ENCODE data around the gene IFNA21.
"Not testable (repeated sequence)": the region's sequence is repeated elsewhere in the genome, so short reads cannot be mapped to it uniquely, and the experiment has no call there.

Gene IFNA21

GRCh38 chr9:21137020-21137419 is 29.4 kb downstream of the IFNA21 start:
- no peak for DNase-seq

DNA sequence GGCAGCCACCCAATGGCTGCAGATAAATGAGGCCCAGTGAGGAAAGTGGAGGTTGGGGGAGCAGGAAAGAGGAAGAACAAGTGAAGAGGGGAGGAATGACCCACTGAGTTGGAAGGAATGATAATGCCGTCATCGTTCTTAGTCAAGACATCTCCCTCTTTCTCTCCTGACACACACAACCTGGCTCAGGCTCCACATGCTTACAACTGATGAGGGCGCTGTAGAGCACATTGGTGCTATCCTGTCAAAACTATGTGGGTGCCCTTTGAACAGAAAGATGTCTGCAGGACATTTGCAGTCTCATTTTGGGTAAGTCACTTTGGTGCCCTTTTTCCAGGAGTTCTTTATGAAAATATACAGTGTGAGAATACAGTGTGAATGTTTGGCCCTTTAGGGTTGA is 30.7 kb downstream of the IFNA21 start:
- DNase-seq, result no peak

DNA sequence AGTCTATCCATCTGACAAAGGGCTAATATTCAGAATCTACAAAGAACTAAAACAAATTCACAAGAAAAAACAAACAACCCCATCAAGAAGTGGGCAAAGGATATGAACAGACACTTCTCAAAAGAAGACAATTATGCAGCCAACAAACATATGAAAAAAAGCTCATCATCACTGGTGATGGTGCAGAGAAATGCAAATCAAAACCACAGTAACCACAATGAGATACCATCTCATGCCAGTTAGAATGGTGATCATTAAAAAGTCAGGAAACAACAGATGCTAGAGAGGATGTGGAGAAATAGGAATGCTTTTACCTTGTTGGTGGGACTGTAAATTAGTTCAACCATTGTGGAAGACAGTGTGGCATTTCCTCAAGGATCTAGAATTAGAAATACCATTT is 38.3 kb downstream of the IFNA21 start:
- not testable (repeated sequence) for DNase-seq

GRCh38 chr9:21121595-21122251 is 44.7 kb downstream of the IFNA21 start:
- DNase-seq, result no peak

GRCh38 chr9:21121079-21121478 is 45.4 kb downstream of the IFNA21 start:
- no peak for DNase-seq

DNA sequence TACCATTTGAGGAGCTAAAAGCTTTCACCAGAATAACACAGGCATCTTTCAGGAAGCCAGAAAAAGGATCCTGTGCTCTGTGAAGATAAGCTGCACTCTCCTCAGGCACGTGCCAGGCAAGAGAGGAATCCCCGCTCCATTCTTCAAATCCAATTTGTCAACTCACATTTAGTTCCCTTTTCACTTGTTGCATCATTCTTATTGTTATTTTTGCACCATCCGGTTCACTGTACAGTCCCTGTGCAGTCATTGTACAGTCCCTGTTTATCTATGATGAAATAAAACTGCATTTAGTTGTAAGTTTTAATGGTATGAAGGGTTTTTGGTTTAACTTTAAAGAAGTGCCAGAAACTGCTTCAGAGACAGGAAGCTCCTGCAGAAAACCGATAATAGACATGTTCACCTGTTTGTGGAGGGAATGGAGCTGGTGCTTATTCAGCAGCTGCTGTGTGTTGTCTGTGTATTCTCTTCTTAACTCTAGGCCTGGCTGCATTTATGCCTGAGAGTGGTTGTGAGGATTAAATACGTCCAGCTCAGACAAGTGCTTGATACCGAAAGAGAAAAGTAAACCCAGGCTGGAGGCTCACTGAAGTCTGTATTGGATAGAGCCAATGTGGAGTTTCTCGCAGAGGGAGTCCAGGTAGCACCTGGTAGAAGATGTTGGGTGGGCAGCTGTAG is 47.2 kb downstream of the IFNA21 start:
- no peak for DNase-seq

Measured in NCI-H1105 treated with DMSO at 0.1 percent for 48 hours (cell line).